ENCODE measurements around the gene GLTP. TPM values are rescaled to one million over a fixed set of nuclear protein-coding genes. Genes with fewer than 3 reads are reported as not detected.

The GLTP gene
- total and polyA plus RNA-seq, 2 experiments from 2014 or later = 28.4 to 33.4 TPM

DNA sequence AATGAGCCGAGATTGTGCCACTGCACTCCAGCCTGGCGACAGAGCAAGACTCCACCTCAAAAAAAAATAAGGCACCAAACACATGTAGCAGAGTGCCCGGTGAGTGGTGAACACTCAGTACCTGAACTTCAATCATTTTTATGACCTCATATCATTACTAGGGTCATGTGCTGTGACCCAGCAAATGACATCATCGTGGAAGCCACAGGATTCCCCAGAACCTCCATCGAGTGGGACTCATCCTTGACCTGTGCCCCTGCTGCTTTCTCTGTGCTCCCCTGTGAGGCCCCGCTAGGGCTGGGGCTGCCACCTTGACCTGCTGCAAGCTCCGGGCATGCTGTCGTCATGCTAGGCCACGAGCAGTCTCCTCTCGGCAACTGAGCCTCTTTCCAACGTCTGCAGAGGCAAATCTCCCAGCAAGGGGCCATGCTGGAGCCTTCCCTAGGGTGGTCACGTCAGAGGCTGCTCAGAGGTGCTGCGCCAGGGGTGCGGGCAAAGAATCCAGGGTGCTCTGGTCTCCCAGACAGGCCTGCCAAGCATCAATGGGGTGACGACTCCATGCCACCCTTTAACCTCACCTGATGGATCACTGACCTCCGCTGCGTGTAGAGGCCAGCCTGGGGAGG is 18.5 kb downstream of the GLTP start:
- Histone ChIP-seq H3K79me2 (peaks cover 9% of the 10 kb centered on the region), H3K4me2 (no peak overlapping the region), H2AFZ (no peak overlapping the region)

DNA sequence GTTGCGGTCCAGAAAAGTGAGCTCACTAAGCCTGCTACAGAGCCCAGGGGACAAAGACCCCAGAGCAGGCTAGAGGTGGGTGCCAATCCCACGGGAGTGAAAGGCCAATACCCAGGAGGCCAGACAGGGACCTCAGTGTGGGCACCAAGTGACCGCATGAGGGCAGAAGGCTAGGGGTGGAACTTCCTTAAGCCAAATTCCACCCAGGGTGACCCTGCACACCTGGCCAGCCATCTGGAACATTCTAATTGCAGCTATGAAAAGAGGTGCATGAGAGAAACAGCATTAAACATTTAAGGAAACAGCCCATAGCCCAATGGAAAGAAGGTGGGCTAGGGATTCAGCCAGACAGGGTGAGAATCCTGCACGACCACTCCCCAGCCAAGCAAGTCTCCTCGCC is 19.4 kb downstream of the GLTP start:
- WGBS (ENCODE audit: low lambda C conversion rate, missing lambda C conversion rate) = 92% methylated on average over 5 of the region's 5 CpGs
- H4K20me1 ChIP-seq (ENCODE audit: insufficient read depth, poor library complexity, severe bottlenecking) = no peaks in the 10 kb centered on the region
- no peak overlapping the region for H3K4me2 ChIP-seq
- no peaks in the 10 kb centered on the region for H3K9me3 ChIP-seq (ENCODE audit: low read depth)
- no peak overlapping the region for H3K4me3 ChIP-seq
- H3K27ac ChIP-seq = no peak overlapping the region
- no peaks in the 10 kb centered on the region for H3K36me3 ChIP-seq (replicated peaks; ENCODE audit: insufficient read depth, low read depth)
- H3K4me1 ChIP-seq (ENCODE audit: insufficient read depth) = peaks cover 27% of the 10 kb centered on the region
- peaks cover 4% of the 10 kb centered on the region for H3K79me2 ChIP-seq
- no peak overlapping the region for H2AFZ ChIP-seq
- DNase-seq (ENCODE audit: low spot score) = no peak
- no peaks in the 10 kb centered on the region for H3K27me3 ChIP-seq
- TF ChIP-seq EZH2 (IDR thresholded peaks at IDR 0.05; ENCODE audit: borderline replicate concordance) = no peak
- no peak for TF ChIP-seq EZH2phosphoT487 (IDR thresholded peaks at IDR 0.05; ENCODE audit: low read depth, severe bottlenecking, unreplicated experiment)
- TF ChIP-seq, protein P1, sequence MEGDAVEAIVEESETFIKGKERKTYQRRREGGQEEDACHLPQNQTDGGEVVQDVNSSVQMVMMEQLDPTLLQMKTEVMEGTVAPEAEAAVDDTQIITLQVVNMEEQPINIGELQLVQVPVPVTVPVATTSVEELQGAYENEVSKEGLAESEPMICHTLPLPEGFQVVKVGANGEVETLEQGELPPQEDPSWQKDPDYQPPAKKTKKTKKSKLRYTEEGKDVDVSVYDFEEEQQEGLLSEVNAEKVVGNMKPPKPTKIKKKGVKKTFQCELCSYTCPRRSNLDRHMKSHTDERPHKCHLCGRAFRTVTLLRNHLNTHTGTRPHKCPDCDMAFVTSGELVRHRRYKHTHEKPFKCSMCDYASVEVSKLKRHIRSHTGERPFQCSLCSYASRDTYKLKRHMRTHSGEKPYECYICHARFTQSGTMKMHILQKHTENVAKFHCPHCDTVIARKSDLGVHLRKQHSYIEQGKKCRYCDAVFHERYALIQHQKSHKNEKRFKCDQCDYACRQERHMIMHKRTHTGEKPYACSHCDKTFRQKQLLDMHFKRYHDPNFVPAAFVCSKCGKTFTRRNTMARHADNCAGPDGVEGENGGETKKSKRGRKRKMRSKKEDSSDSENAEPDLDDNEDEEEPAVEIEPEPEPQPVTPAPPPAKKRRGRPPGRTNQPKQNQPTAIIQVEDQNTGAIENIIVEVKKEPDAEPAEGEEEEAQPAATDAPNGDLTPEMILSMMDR (IDR thresholded peaks at IDR 0.05; ENCODE audit: poor library complexity) = no peak
- no peaks in the 10 kb centered on the region for H3K9me2 ChIP-seq (replicated peaks; ENCODE audit: insufficient read depth)

More for the DNA sequence above, 18.5 kb downstream of the GLTP start:
- Histone ChIP-seq H3K27ac (no peak overlapping the region), H3K9me2 (replicated peaks; ENCODE audit: insufficient read depth) (no peaks in the 10 kb centered on the region), H3K36me3 (replicated peaks; ENCODE audit: insufficient read depth, low read depth) (no peaks in the 10 kb centered on the region), H3K27me3 (no peaks in the 10 kb centered on the region), H3K4me3 (no peak overlapping the region), H3K4me1 (ENCODE audit: insufficient read depth) (peaks cover 27% of the 10 kb centered on the region), H3K9me3 (ENCODE audit: low read depth) (no peaks in the 10 kb centered on the region), H4K20me1 (ENCODE audit: insufficient read depth, poor library complexity, severe bottlenecking) (no peaks in the 10 kb centered on the region)
- DNase-seq (ENCODE audit: low spot score) = no peak
- WGBS (ENCODE audit: low lambda C conversion rate, missing lambda C conversion rate) = 85% methylated on average over 17 of the region's 17 CpGs
- TF ChIP-seq EZH2phosphoT487 (IDR thresholded peaks at IDR 0.05; ENCODE audit: low read depth, severe bottlenecking, unreplicated experiment) (no peak), EZH2 (IDR thresholded peaks at IDR 0.05; ENCODE audit: borderline replicate concordance) (no peak)
- TF ChIP-seq, protein P1 (IDR thresholded peaks at IDR 0.05; ENCODE audit: poor library complexity) = no peak

DNA sequence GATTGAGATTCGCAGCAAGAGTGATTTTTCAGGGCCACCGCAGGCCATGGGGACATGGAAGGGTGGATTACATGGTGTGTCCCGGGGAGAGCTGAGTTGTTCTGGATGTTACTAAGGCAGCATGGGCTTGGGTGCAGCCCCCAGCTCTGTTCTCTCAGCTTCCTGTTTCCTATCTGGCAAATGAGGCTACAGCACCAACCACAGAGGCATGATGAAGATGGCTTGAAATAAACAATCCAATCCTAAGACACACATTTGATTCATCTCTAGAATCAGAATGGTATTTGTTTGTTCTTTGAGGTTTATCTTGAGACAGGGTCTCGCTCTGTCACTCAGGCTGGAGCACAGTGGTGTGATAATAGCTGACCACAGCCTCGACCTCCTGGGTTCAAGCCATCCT is 21.6 kb downstream of the GLTP start:
- Histone ChIP-seq H3K4me3 (no peak overlapping the region), H3K36me3 (replicated peaks; ENCODE audit: insufficient read depth, low read depth) (no peaks in the 10 kb centered on the region), H2AFZ (no peak overlapping the region), H3K27ac (no peak overlapping the region), H3K9me2 (replicated peaks; ENCODE audit: insufficient read depth) (no peaks in the 10 kb centered on the region), H3K79me2 (no peaks in the 10 kb centered on the region), H4K20me1 (ENCODE audit: insufficient read depth, poor library complexity, severe bottlenecking) (no peaks in the 10 kb centered on the region), H3K4me2 (no peak overlapping the region), H3K9me3 (ENCODE audit: low read depth) (no peaks in the 10 kb centered on the region), H3K4me1 (ENCODE audit: insufficient read depth) (peaks cover 8% of the 10 kb centered on the region), H3K27me3 (no peaks in the 10 kb centered on the region)
- DNase-seq (ENCODE audit: low spot score) = no peak
- TF ChIP-seq, protein P1 (IDR thresholded peaks at IDR 0.05; ENCODE audit: poor library complexity) = no peak
- no peak for TF ChIP-seq EZH2phosphoT487 (IDR thresholded peaks at IDR 0.05; ENCODE audit: low read depth, severe bottlenecking, unreplicated experiment)
- 92% methylated on average over 5 of the region's 5 CpGs for WGBS (ENCODE audit: low lambda C conversion rate, missing lambda C conversion rate)
